Activated T-cell treated with anti-CD3 and anti-CD28 coated beads, Interleukin-2, amount 50 U/mL, for 72 hours (primary cell): ENCODE measurements around the gene NMT2. TPM values are rescaled to one million over a fixed set of nuclear protein-coding genes. Genes with fewer than 3 reads are reported as not detected.

Experiments
- total RNA-seq, 2 donors: library from RNA; stranded (reverse); gene quantifications; one replicate each; pipeline ENCODE4 v1.2.3, GENCODE V29; 2022

Gene NMT2
- total RNA-seq, 2 donors from 2014 or later, result 24.4 to 35.2 TPM

Other genes with a start within 250 kb of the NMT2 start
- 10 to 100 TPM; 22.9 to 25.8 TPM for gene DCLRE1C, start 214.6 kb downstream of the NMT2 start, total RNA-seq
- 1 to 10 TPM in 1 of 2 donors, not detected in 1; 2.4 TPM for gene MEIG1, start 209.3 kb downstream of the NMT2 start, total RNA-seq
- 1 to 10 TPM; 3.5 to 3.8 TPM for gene OLAH, start 124.8 kb downstream of the NMT2 start, total RNA-seq
- gene ACBD7, start 79.9 kb downstream of the NMT2 start, total RNA-seq, result 1 to 10 TPM; 2.5 to 5.5 TPM
- 10 to 100 TPM; 17.7 to 21.0 TPM for gene RPP38, start 71.3 kb downstream of the NMT2 start, total RNA-seq
- gene FAM171A1, start 202.6 kb upstream of the NMT2 start, total RNA-seq, result 1 to 10 TPM; 4.2 to 6.2 TPM